MCF 10A (cell line): ENCODE data around the gene SPATS2. TPM values are rescaled to one million over a fixed set of nuclear protein-coding genes. Genes with fewer than 3 reads are reported as not detected.

Experiments used
- BruUV-seq: library from RNA; stranded (reverse); fragments of 400-500 nt; replicated peaks from 2 replicates; lab custom pipeline; 2021; lab: Mats Ljungman, UMichigan
- CTCF ChIA-PET: fragments of 300-600 bp; sonication (Branson Sonifier 250); formaldehyde crosslinking; extraction: SDS; loops from one replicate; lab custom pipeline; 2021; ENCODE audit warnings: antibody characterized with exemption, inconsistent platforms; lab: Yijun Ruan, JAX
- POLR2A ChIA-PET: fragments of 300-600, 350-650 bp; sonication (Branson Sonifier 250); formaldehyde crosslinking; extraction: SDS; loops from one replicate; lab custom pipeline; 2020; ENCODE audit warnings: antibody characterized with exemption, inconsistent platforms; lab: Yijun Ruan, JAX
- DNase-seq: peaks from one replicate; pipeline ENCODE4 v3.0.0-alpha.2; 2018; ENCODE audit not compliant: unreplicated experiment
- H3K27ac Mint-ChIP-seq: one replicate; pipeline ENCODE4 v1.8.0; 2022; ENCODE audit warnings: mild to moderate bottlenecking, low read depth, mixed read lengths; ENCODE audit not compliant: unreplicated experiment
- H3K27me3 Mint-ChIP-seq: one replicate; pipeline ENCODE4 v1.8.0; 2022; ENCODE audit warnings: mixed read lengths; ENCODE audit not compliant: insufficient read depth, unreplicated experiment
- H3K36me3 Mint-ChIP-seq: one replicate; pipeline ENCODE4 v1.8.0; 2022; ENCODE audit warnings: mild to moderate bottlenecking, moderate library complexity, mixed read lengths; ENCODE audit not compliant: insufficient read depth, unreplicated experiment
- H3K4me1 Mint-ChIP-seq: one replicate; pipeline ENCODE4 v1.8.0; 2022; ENCODE audit warnings: mixed read lengths; ENCODE audit not compliant: insufficient read depth, unreplicated experiment
- H3K4me3 Mint-ChIP-seq: one replicate; pipeline ENCODE4 v1.8.0; 2022; ENCODE audit warnings: mild to moderate bottlenecking, moderate library complexity, mixed read lengths; ENCODE audit not compliant: unreplicated experiment
- H3K9me3 Mint-ChIP-seq: one replicate; pipeline ENCODE4 v1.8.0; 2022; ENCODE audit warnings: mixed read lengths; ENCODE audit not compliant: unreplicated experiment
- CTCF ChIP-seq: fragments of 200-600 bp; IDR thresholded peaks from one replicate; pipeline ENCODE4 v1.8.0; 2022; ENCODE audit warnings: antibody characterized with exemption, mild to moderate bottlenecking; ENCODE audit not compliant: unreplicated experiment
- intact Hi-C: fragments of 100-400 bp; cut with micrococcal nuclease; formaldehyde crosslinking; loops from 2 replicates; pipeline ENCODE4 v1.14.1; 2022
- total RNA-seq: library from RNA; stranded (reverse); gene quantifications from 2 replicates; pipeline ENCODE4 v1.2.3, GENCODE V29; 2022

Gene SPATS2
- total RNA-seq, 1 experiment from 2014 or later: 26.0 TPM

DNA sequence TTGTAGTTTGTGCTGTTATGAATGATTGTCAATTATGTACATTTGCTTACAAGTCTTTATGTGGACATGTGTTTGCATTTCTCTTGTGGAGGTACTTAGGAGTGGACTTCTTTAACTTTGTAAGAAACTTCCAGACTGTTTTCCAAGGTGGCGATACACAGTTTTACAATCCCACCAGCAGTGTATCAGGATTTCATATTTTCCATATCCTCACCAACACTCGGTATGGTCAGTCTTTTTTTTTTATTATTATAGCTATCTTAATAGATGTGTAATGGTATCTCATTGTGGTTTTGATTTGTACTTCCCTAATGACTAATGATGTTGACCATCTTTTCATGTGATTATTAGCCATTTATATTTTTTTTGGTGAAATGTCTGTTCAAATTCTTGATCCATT lies 97.9 kb downstream of the SPATS2 start:
- TF ChIP-seq CTCF: no peak
- BruUV-seq: no TSS peak
- Mint-ChIP-seq H3K27me3 (no peaks in the 10 kb centered on the region), H3K9me3 (no peaks in the 10 kb centered on the region), H3K27ac (no peak overlapping the region), H3K36me3 (peaks cover 4% of the 10 kb centered on the region), H3K4me1 (no peaks in the 10 kb centered on the region), H3K4me3 (no peak overlapping the region)
- DNase-seq: no peak
- intact Hi-C loops: no loop called here
- ChIA-PET CTCF (interaction anchor here (0.6 kb wide), 3 partner anchors 17 to 245 kb away, joined by 3 read pairs; no protein-coding TSS in a partner anchor), POLR2A (interaction anchor here (0.6 kb wide), 1 partner anchor 87 kb away, joined by 3 read pairs; no protein-coding TSS in a partner anchor)

GRCh38 chr12:49470986-49471385 lies 103.7 kb downstream of the SPATS2 start:
- no TSS peak for BruUV-seq
- Mint-ChIP-seq H3K9me3 (no peaks in the 10 kb centered on the region), H3K36me3 (peaks cover 3% of the 10 kb centered on the region), H3K4me1 (no peaks in the 10 kb centered on the region), H3K27ac (no peak overlapping the region), H3K4me3 (no peak overlapping the region), H3K27me3 (no peaks in the 10 kb centered on the region)
- ChIA-PET CTCF (interaction anchor here (0.6 to 1.4 kb wide), 4 partner anchors 19 to 236 kb away, joined by 3 to 8 read pairs (median 5); no protein-coding TSS in a partner anchor), POLR2A (interaction anchor here (1.1 kb wide), 1 partner anchor 12 kb away, joined by 3 read pairs; no protein-coding TSS in a partner anchor)
- no peak for DNase-seq
- intact Hi-C loops: no loop called here
- no peak for TF ChIP-seq CTCF

GRCh38 chr12:49471557-49471956 lies 104.3 kb downstream of the SPATS2 start:
- CTCF ChIA-PET: interaction anchor here (0.5 to 1.4 kb wide), 4 partner anchors 19 to 474 kb away, joined by 3 to 8 read pairs (median 4); no protein-coding TSS in a partner anchor
- DNase-seq: no peak
- H3K4me1 Mint-ChIP-seq: no peaks in the 10 kb centered on the region
- no TSS peak for BruUV-seq
- TF ChIP-seq CTCF: no peak
- H3K36me3 Mint-ChIP-seq: peaks cover 4% of the 10 kb centered on the region
- POLR2A ChIA-PET: interaction anchor here (0.7 to 1.1 kb wide), 2 partner anchors 13 to 16 kb away, joined by 3 read pairs; no protein-coding TSS in a partner anchor
- no peak overlapping the region for H3K4me3 Mint-ChIP-seq
- H3K27me3 Mint-ChIP-seq: no peaks in the 10 kb centered on the region
- intact Hi-C loops: no loop called here
- H3K9me3 Mint-ChIP-seq: no peaks in the 10 kb centered on the region
- H3K27ac Mint-ChIP-seq: no peak overlapping the region

DNA sequence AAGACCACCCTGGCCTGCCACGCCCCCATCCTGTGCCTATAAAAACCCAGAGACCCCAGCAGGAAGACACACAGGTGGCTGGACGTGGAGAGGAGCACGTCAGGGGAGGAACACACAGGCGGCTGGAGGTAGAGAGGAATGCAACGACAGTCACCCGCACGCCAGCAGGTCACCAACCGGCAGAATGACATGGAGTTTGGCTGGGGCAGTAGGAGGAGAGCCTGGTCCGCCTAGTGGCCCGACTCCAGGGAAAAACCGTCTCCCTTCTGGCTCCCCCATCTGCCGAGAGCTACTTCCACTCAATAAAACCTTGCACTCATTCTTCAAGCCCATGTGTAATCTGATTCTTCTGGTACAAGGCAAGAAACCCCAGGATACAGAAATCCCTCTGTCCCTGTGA lies 108.8 kb downstream of the SPATS2 start:
- POLR2A ChIA-PET: no interaction called here
- TF ChIP-seq CTCF: no peak
- H3K36me3 Mint-ChIP-seq: peaks cover 4% of the 10 kb centered on the region
- no peak overlapping the region for H3K27ac Mint-ChIP-seq
- BruUV-seq: no TSS peak
- no peak overlapping the region for H3K4me3 Mint-ChIP-seq
- intact Hi-C loops: no loop called here
- H3K27me3 Mint-ChIP-seq: no peaks in the 10 kb centered on the region
- DNase-seq: no peak
- H3K4me1 Mint-ChIP-seq: no peaks in the 10 kb centered on the region
- CTCF ChIA-PET: no interaction called here
- no peaks in the 10 kb centered on the region for H3K9me3 Mint-ChIP-seq
